ENCODE measurements around the gene MEF2A. TPM values are rescaled to one million over a fixed set of nuclear protein-coding genes. Genes with fewer than 3 reads are reported as not detected.
A peak's percentile ranks its signal among the peaks of the same experiment; 100 is the strongest.
"Not testable (repeated sequence)": the region's sequence is repeated elsewhere in the genome, so short reads cannot be mapped to it uniquely, and the experiment has no call there.

MEF2A gene
- 24.2 and 25.4 TPM in 2 replicates for total RNA-seq

DNA sequence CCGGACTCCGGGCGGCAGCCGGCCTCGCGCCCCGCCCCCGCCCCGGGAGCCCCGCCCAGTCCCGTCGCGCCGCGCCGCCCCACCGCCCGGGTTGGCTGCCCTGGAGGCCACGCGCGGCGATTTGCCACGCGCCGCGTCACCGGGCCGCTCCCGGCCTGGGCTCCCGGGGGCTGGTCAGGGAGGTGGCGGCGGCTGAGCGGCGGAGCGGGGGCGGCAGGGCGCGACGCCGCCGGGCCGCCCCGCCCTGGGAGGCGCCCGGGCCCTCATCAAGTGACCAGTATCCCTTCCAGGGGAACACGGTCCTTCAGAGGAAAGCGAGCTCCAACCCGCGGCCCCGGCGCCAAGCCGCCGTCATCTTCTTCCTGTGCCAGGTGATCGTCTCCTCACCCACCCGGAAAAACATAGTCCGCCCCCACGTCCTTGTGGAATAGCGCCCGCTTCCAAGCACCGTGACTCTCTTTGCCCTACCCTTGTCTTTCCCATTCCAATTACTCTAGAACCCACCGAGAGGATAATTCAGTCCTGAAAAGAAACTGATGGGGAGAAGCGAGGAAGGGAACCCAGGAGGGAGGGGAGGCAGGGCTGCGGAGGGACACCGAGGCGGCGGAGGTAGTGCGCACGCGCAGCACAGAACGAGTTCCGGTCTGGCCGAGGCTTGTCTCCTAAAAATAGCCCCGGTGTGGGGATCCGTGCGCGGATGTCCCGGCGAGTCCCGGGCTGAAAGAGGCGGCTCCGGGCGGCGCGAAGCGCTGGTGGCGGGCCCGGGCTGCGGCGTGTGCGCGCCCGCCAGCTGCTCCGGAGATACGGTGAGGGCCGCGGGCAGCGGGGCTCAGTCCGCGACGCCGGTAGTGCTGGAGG lies at the start of gene MEF2A:
MEF2A (plus strand) TSS at position 686 of the 858 bp plus-strand sequence. CDS start 67,136 bp downstream, outside the sequence.
- DNase-seq: peak; percentile 96

DNA sequence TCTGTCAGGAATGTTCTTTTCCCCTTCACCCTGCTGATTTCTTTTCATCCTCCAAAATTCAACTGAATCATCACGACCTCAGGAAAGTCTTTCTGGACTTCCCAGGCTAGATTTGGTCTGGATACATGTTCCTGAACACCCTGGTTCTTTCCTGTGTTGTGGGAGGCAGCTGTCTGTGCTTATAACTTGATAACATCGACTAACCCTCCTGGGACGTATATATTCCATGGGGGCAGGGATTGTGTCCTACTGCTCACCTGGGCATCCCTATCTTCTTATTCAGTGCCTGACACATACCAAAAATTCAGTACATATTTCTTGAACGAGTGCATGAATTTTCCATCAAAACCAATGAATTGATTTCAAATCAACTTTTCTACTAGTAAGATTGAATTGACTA lies 47.6 kb upstream of the MEF2A start:
- no peak for DNase-seq

- not testable (repeated sequence) for DNase-seq
These were observed 46.4 kb upstream of the MEF2A start for GRCh38 chr15:99519366-99519765.

DNA sequence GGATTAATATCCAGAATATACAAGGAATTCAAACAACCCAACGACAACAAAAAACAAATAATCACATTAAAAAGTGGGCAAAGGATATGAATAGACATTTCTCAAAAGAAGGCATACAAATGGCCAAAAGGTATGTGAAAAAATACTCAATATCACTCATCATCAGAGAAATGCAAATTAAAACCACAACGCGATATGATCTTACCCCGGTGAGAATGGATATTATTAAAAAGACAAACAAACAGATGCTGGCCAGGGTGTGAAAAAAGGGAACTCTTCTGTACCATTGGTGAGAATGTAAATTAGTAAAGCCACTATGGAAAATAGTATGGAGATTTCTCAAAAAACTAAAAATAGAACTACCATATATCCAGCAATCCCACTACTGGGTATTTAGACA lies 43.5 kb upstream of the MEF2A start:
- DNase-seq: no peak

GRCh38 chr15:99526176-99526575 lies 39.6 kb upstream of the MEF2A start:
- no peak for DNase-seq

DNA sequence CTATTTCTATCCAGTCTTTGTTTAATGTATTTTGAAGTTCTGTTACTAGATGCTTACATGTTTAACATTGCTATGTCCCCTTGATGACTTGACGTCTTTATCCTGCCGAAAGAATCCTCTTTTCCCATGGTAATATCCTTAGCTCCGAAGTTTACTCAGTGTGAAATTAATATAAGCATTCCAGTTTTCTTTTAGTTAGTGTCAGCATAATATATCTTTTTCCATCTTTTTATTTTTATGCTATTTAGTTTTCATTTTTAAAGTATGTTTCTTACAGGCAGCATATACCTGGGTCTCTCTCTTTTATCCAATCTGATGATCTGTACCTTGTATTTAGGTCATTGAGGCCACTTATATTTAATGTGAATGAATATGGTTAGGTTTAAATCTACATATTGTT lies 39.1 kb upstream of the MEF2A start:
- DNase-seq: no peak

GRCh38 chr15:99536422-99537040 lies 29.3 kb upstream of the MEF2A start:
- peak; percentile 83 for DNase-seq

DNA sequence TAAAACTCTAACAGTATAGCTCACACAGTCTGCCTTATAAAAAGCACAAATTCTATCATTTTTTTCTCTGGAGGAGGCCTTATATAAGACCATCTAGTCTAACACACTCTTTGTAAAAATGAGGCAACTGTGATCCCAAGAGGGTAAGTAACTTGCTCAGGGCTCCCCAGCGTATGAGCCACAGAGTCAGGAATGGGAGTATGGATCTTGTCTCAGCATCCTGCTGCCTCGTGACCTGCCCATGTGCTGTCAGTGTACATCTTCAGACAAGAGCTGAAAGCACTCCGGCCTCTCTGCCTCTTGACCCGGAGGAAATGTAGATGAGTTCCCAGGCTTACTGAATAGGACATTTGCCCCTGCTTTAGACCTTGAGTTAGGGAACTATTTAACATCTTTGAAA lies 28.4 kb upstream of the MEF2A start:
- DNase-seq: peak; percentile 2

- no peak for DNase-seq
These were observed 27.5 kb upstream of the MEF2A start for GRCh38 chr15:99538261-99538660.

GRCh38 chr15:99542828-99543227 lies 23.0 kb upstream of the MEF2A start:
- no peak for DNase-seq

DNA sequence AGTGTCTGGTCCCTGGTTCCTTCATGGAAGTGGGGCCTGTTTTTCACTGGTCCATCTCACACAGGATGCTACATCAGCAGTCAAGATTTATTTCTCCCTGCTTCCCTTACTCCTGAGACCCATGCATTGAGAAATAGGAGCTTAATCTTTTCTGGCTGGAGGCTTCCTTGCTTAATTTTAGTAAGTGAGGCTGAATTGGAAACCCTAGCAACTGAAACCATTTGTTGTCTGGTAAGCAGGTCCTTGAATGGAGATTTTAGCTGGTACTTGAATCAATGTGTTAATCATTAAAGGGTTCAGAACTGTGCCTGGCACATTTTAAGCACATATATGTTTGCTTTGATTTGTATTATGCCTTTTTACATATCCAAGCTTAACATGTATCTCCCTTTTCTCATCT lies 20.2 kb upstream of the MEF2A start:
- no peak for DNase-seq

GRCh38 chr15:99546441-99547100 lies 19.2 kb upstream of the MEF2A start:
- no peak for DNase-seq

DNA sequence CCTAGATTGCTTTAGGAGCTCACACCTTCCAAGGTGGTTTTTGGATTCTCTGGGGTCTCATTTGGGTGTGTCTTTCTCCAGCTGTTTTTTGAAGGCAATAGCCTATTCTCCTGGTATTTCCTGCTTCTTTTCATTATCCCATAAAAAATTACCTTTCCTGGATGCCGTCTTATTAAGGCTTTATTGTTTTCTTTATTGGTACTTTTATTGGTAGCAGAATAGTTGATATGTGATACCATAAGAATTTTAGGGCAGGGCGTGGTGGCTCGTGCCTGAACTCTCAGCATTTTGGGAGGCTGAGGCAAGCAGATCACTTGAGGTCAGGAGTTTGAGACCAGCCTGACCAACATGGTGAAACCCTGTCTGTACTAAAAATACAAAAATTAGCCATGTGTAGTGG lies 18.3 kb upstream of the MEF2A start:
- DNase-seq: no peak

DNA sequence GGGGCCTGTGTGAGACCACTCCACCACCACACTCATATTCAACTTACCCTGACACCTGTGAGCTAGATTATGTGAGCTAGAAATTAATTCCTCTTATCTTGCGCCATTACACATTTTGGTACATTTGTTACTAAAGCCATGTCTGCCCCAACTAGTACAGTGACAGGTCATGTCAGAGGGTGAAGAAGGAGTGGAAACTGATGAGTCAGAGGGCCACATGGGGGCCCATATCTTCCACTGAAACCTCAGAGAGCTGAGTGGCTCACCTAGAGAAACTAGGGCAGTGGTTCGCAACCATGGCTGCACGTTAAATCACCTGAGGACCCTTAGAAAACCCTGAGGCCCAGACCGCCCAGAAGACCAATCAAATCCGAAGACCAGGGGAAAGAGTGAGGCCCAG lies 15.7 kb upstream of the MEF2A start:
- no peak for DNase-seq

DNA sequence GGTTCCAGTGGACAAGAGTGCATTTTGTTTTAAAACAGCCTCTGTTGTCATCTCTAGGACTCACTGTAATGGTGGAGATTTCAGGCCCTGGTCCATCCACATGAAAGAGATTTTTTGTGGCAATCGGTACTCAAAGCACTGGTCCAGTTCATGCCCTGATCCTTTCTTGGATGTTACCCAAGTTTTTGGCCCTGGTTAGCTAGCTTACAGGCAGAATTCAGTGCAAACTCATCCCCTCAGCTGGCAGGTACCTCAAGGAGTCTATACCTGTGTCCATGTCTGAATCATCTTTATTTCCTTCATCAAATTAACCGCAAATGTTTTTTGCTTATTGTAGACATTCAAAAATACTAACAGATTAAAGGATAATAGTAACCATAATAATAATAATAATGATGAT lies 13.7 kb upstream of the MEF2A start:
- DNase-seq: no peak

GRCh38 chr15:99554880-99555488 lies 10.8 kb upstream of the MEF2A start:
- DNase-seq: no peak

DNA sequence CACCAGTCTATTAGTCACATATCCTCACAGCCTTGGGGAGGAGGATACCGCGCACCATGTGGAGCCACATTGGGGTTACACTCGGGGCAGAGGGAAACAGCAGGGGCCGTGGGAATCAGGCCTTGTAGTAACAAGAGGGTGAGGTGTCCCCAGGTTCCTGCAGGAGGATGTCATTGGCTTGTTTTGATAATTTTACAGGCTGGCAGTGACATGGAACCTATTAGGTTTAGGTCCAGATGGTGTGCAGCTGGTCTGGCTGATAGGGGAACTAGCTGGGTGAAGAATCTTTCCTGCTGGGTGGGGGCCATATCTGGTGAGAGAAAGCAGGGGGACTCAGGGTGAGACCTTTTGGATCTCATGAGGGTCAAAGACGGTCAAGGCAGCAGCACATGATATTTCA lies 9.8 kb upstream of the MEF2A start:
- no peak for DNase-seq

- no peak for DNase-seq
These were observed 9.2 kb upstream of the MEF2A start for GRCh38 chr15:99556578-99556977.

DNA sequence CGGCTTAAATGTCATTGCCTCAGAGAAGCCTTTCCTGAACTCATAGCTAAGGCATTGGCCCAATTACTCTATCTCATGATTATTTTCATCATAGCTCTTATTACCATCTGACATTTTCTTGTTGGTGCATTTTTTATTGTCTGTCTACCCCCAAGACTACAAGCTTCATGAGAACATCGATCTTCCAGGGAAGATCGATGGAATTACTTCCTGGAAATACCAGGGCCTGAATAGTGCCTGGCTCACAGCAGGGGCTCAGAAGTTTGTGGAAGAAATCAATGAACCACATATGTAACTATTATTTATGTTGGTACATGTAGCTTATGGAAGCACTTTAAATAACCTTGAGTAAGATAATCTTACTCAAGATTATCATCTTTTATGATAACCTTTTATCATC lies 7.7 kb upstream of the MEF2A start:
- no peak for DNase-seq

GRCh38 chr15:99558571-99558970 lies 7.2 kb upstream of the MEF2A start:
- no peak for DNase-seq

GRCh38 chr15:99561476-99562230 lies 4.1 kb upstream of the MEF2A start:
- DNase-seq: no peak

DNA sequence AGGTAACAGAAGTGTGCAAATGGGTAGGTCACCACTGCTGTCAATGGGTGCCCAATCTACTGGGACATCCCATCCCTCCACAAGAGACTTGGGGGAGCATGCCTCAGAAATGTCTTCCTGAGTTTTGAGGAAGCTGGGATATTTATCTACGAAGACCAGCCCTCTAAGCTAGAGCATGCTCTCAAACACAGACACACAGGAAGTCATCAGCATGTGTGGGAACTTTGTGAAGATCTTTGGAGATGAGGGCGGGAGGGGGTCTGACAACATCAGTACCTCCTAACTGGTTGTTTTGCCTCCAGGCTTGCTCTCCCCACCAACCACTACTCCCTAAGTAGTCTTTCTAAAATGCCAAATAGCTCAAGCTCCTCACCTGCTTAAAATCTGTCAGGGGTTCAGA lies 3.5 kb upstream of the MEF2A start:
- no peak for DNase-seq

All from dermis blood vessel endothelial cell (primary cell).